Stimulated activated CD8-positive, alpha-beta memory T cell treated with anti-CD3 and anti-CD28 coated beads, Interleukin-4, amount 100 ng/mL, for 1 hour (primary cell): ENCODE measurements around the gene TERT.

Source experiments
- DNase-seq, 2 donors: peaks; one replicate each; pipeline ENCODE4 v3.0.0-alpha.2; 2020; ENCODE audit warnings: low read depth in 2 of 2, low spot score in 1 of 2

TERT gene

DNA sequence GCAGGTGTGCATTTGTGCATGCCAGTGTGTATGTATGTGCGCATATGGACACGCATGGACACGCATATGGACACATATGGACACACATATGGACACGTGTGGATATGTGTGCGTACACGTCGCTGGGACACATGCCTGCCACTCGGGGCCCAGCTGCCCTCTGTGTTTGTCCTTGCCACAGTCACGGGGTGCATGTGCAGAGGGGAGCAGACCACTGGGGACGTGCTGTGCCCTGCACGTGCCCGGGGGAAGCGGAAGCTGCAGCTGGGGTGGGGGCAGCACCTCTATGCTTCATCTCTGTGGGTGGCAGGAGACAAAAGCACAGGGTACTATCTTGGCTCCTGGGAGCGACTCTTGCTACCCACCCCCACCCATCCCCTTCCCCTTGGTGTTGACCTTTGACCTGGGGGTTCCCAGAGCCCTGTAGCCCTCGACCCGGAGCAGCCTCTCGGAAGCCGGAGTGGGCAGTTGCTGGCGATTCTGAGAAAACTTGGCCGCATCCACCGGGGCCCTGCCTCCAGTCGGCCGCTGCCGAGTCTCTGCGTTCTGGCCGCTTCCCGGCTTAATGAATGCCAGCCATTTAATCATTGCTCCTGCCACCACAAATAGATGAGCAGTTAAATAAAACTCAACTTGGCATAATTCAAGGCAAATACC is 72.1 kb downstream of the TERT start:
- DNase-seq, result no peak

DNA sequence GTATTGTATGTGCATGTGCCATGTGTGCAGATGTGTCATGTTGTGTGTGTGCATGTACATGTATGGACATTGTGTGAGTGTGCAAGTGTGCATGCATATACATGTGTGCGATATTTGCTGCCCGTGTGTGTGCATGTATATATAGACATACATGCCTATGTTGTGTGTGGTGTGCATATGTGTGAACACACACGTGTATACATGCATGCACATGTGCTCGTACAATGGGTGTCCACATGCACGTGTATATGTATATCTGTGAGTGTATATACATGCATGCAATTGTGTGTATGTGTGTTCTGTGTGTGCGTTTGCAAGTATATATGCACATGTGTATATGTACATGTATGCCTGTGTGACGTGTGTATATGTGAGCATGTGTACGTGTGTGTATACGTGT is 72.7 kb downstream of the TERT start:
- DNase-seq, result no peak

DNA sequence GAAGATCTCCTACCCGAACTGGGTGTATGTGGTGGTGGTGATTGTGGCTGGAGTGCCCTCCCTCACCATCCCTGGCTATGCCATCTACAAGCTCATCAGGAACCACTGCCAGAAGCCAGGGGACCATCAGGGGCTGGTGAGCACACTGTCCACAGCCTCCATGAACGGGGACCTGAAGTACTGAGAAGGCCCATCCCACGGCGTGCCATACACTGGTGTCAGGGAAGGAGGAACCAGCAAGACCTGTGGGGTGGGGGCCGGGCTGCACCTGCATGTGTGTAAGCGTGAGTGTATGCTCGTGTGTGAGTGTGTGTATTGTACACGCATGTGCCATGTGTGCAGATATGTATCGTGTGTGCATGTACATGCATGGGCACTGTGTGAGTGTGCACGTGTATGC is 73.1 kb downstream of the TERT start:
- DNase-seq, result no peak

DNA sequence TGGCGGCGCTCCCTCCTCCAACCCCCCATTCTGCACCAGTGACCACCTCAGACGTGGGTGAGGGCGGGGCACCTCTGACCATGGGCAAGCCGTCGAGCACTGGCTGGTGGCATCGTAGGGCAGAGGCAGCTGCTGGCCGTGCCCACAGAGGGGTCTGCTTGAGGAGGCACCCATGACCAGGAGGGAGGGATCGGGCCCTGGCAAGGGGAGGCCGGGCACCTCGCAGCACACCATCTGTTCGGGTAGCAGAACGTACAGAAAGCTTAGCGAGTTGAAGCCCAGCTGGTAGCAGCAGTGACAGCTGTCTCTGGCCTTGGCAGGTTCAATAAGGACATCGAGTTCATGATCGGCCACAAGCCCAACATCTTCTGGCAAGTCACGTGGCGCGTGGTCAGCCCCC is 74.0 kb downstream of the TERT start:
- DNase-seq, result no peak

DNA sequence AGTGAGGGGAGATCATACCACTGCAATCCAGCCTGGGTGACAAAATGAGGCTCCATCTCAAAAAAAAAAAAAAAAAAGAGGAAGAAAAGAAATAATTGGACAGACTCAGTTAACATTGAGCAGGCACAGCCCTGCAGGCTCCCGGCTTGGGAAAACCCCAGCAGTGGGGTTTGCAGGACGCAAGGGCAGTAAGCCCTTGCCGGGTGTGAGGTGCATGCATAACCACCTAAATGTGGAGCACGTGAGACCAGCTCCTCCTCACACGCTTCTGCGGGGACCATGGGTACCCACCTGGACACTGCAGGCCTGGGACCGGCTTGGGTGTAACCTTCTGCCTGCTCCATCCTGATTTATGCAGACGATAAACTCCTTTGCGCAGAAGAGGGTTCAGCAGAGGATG is 74.5 kb downstream of the TERT start:
- no peak for DNase-seq

DNA sequence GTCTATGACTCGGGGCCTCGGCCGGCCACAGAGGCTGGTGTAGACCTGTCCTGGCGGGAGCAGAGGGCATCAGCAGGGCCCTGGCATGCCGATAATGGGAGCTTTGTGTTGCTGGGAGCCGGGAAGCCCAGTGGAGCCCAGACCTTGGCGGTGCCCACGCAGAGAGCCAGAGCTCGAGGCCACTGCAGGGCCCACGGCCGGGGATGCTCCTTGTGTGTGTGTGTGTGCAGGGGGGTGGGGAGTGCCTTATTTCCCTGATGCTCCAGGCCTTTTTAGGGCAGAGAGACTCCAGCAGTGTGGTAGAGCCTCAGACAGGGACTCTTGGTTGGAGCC is 75.1 kb downstream of the TERT start:
- no peak for DNase-seq

DNA sequence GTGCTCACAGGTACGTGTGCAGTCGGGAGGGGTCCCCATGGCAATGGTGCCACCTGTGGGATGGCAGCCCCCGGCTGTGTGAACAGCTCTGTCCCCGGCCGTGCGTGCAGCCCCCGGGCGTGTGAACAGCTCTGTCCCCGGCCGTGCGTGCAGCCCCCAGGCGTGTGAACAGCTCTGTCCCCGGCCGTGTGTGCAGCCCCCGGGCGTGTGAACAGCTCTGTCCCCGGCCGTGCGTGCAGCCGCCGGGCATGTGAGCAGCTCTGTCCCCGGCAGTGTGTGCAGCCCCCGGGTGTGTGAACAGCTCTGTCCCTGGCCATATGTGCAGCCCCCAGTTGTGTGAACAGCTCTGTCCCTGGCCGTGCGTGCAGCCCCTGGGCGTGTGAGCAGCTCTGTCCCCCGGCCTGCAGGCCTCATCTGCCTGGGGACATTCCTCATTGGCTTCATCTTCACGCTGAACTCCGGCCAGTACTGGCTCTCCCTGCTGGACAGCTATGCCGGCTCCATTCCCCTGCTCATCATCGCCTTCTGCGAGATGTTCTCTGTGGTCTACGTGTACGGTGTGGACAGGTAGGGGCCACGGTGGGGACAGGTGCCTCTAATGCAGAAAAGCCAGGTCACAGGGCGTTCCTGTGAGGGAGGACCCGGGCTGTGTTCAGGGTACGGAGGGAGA is 75.6 kb downstream of the TERT start:
- DNase-seq, result no peak

DNA sequence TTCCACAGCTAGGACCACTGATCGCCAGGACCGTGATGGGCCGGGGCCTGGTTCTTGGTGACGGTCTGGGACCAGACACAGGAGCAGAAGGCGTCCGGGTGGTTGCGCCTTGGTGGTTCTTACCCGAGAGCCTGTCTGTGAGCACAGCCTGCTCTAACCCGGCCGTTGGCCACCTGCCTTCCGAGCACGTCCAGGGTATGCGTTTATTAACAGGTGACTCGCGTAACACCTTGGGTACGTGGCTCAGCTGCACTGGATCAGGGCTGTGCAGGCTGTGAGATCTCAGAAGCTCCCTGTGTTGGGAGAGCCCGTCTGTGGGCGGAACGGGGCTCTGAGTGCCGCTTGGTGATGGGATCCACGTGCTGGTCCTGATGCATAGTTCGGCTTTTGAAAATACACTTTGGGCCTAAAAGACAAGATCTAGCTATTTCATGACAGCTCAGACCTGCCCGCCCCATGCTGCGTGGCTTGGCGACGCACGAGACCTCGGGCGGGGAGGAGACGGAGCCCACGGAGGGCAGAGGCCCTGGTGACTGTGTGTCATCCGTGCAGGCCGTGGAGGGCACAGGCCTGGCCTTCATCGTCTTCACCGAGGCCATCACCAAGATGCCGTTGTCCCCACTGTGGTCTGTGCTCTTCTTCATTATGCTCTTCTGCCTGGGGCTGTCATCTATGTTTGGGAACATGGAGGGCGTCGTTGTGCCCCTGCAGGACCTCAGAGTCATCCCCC is 76.4 kb downstream of the TERT start:
- DNase-seq, result no peak

DNA sequence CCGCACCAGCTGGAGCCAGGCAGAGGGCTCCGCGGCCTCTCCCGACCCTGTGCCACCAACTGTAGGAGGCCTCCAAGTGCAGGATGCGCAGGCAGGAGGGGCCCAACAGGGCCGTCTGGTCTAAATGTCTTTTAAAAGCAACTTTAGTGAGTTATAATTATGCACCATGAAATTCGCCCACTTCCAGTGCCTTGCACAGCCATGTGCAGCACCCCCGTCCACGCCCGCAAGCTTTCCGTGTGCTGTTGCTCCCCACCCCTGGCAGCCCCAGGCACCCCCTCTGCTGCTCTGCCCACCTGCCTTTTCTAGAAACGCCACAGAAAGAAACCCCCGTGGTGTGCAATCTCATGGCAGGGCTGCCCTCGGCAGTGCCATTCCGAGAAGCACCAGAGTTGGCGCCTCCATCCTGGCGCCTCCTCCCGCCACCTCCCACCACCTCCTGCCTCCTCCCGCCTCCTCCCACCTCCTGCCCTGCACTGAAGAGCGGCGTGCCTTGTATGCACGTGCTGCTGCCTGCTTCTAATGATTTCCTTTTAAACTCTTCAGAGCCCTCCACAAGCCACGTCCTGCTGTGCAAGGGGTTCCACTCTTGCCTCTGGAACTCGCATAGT is 77.2 kb downstream of the TERT start:
- DNase-seq, result no peak

DNA sequence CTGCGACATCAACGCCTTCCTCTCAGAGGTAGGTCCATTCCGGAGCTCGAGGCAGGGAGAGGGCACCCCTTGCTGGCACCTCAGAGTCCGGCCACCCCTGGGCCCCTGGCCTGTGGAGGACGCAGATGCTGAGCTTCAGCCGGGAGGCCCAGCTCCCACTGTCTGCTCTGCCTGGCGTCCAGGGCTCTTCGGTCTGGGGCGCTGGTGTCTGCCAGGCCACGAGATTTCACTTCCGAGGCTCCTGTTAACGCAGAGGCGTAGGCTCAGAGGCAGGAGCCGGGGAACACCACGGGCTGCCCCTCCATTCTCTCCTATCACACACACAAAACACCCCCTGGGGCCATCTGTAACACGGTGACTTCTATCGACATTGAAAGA is 78.0 kb downstream of the TERT start:
- no peak for DNase-seq

DNA sequence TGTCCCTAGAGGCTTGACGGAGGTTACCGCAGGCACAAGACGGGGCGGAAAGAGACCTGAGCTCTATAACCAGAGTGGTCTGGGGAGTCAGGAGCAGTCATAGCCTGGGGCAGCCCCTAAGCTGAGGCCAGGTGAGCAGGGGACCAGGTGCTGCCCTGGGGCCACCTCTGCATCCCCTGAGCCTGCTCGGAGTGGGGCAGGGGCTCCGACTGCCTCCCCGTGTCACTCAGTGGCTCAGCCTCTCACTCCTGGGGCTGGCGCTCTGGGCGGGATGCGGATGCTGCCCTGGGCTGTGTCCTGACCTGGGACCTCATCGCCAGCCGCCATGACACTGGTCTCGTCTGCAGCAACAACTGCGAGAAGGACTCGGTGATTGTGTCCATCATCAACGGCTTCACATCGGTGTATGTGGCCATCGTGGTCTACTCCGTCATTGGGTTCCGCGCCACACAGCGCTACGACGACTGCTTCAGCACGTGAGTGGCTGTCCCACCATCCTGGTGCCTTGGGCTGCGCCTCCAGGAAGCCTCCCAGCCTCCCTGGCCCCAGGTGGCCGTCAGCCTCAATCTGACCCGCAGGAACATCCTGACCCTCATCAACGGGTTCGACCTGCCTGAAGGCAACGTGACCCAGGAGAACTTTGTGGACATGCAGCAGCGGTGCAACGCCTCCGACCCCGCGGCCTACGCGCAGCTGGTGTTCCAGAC is 78.5 kb downstream of the TERT start:
- no peak for DNase-seq

DNA sequence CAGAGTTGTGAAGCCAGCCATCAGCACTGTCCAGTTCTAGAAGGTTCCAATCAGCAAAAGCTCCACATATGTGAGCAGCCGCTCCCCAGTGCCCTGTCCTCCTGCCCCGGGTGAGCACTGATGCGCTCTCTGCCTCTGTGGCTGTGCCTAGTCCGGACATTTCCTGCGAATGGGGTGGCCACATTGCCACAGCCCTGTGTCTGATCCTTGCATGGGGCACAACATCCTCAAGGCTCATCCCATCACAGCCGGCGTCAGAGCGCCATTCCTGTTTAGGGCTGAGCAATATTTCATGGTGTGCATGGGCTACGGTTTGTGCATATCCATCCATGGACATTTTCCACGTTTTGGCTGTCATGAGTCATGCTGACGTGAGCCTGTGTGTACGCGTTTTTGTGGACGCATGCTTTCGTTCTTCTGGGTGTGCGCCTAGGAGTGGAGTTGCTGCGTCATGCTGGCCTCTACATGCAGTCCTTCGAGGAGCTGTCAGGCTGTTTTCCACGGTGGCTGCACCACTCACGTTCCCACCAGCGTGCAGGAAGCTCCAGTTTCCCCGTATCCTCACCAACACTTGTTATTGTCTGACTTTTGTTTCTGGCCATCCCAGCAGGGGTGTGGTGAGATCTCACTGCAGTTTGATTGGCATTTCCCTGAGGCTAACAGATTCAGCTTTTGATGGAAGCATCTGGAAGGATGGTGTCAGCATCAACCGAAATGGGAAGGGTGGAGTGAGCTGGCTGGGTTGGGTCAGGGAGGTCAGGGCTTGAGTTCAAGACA is 79.4 kb downstream of the TERT start:
- no peak for DNase-seq

DNA sequence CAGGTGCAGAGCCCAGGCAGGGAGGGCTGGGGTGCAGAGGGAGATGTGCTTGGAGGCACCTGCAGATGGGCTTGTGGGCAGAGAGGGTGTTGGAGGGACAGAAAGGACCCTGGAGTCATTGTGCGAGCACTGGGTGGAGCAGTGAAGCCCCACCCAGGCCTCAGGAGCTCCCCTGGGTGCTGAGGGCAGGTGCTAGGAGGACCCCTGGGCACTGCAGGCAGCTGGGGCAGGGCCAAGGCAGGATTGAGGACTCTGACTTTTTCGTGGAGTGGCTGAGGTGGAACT is 80.0 kb downstream of the TERT start:
- no peak for DNase-seq

DNA sequence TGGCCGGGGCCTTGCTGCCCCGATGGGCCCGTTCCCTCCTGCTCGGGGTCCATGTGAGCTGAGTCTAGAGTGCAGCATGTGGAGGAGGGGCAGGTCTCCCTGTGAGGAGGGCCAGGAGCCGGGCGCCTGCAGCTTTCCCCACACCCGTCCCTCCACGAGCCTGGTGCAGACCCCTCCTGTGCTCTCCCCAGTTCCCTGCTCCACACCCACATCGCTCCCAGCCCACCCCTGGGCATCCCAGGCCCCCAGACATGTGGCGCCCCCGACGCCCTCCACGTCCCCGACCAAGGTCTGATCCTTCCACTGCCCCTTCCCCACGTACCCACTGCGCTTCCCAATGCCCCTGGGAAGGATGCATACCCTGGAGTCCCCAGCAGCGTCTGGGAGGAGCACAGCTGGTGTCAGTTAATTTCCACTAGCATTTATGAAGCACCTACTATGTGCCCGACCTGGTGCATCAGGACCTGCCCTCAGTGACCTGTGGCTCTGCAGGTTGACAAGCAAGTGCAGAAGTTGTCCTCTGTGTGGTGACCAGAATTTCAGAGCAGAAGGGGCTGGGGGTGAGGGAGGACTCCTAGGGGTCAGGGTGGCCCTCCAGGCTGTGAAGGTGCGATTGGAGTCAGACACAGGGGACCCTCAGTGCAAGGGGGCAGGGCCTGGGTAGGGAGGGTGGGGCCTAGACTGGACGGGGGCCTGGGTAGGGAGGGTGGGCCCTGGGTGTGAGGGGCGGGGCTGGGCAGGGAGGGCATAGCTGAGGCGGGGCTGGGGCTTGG is 80.5 kb downstream of the TERT start:
- no peak for DNase-seq

DNA sequence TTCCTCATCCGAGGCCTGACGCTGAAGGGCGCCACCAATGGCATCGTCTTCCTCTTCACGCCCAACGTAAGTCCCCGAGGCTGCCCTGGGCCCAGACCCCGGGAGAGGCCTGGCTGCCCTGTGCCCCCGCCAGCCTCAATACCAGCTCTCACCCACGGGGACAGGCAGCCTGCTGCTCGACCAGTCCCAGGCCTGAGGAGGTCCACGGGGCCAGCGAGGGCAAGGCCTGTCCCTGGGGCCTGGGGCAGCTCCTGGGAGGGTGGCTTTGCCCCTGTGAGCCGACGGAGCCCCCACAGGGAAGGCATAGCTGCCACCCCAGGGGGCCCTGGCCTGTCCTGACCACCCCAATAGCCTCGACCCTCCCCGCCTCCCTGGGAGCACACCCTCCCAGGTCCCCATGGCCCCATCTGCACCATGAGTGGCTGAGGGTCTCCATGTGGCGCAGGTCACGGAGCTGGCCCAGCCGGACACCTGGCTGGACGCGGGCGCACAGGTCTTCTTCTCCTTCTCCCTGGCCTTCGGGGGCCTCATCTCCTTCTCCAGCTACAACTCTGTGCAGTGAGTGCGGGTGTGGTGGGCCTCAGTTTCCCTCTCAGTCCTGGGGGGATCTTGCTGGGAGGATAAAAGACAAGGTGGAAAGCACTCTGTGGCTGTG is 81.2 kb downstream of the TERT start:
- no peak for DNase-seq

DNA sequence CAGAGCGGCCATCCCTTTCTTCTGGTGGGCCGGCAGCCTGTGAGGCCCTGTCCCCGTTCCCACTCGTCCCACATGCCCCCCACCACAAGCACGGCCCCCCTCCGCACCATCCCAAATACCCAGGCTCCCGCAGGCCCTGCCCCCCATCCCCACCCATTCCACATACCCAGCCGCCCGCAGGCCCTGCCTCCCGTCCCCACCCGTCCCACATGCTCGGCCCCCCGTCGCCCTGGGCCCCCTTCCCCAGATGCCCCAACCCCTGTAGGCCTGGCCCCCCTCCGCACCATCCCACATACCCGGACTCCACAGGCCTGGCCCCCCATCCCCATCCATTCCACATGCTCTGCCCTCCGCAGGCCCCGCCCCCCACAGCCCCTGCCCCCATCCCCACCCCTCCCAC is 82.0 kb downstream of the TERT start:
- no peak for DNase-seq

DNA sequence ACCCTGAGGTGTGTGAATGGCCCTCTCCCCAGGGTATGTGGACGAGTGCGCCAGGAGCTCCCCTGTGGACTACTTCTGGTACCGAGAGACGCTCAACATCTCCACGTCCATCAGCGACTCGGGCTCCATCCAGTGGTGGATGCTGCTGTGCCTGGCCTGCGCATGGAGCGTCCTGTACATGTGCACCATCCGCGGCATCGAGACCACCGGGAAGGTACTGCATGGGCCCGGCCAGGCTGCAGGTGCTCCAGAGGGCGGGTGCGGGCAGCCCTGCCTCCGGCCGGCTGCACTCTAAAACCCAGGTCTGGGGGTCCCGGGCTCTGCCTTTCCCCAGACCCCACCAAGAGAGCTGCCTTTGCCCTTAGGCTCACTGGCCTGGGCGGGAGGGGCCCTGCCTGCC is 82.6 kb downstream of the TERT start:
- no peak for DNase-seq

DNA sequence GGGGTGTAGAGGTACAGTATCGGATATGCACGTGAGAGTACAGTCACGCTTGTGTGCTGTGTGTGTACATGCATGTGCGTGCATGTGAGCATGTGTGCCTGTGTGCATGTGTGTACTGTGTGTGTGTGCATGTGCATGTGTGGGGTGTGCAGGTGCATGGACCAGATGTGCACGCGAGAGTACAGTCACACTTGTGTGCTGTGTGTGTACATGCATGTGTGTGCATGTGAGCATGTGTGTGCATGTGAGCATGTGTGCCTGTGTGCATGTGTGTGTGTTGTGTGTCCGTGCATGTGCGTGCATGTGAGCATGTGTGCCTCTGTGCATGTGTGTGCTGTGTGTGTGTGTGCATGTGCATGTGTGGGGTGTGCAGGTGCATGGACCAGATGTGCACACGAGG is 83.2 kb downstream of the TERT start:
- DNase-seq, result no peak

DNA sequence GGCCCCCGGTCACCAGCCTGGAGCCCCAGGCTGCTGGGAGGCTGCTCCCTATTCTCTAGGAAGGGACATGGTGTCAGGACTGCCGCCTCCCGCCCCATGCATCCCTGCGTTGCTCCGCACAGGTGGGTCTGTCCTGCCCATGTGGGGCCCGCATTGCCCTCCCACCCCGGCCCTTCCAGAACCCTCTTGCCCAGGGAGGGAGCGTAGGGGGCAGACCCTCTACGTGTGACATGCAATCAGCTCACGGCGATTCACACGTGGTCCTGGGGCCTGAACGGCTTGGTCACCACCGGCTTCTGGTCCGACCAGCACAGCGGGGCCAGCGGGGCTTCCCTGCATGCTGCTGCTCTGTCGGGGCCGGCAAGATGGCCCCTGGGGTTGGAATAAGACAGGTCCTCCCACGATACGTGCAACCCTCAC is 84.0 kb downstream of the TERT start:
- no peak for DNase-seq
